Prostate gland (tissue), 2 donors: ENCODE data around the gene ADAM22. TPM values are rescaled to one million over a fixed set of nuclear protein-coding genes. Genes with fewer than 3 reads are reported as not detected.
"Not testable (repeated sequence)": the region's sequence is repeated elsewhere in the genome, so short reads cannot be mapped to it uniquely, and the experiment has no call there.

ENCODE experiments used
- DNase-seq: peaks from one replicate; pipeline ENCODE4 v3.0.0-alpha.2; 2019; ENCODE audit warnings: low spot score
- H3K27ac ChIP-seq, 2 donors: fragments of 200-600 bp; sonication (generic); 2 replicates each; pipeline ENCODE4 v1.5.1; 2017 to 2019
- H3K27me3 ChIP-seq: fragments of 200-600 bp; sonication (generic); replicated peaks from 2 replicates; pipeline ENCODE4 v1.5.1; 2019; ENCODE audit not compliant: insufficient read depth
- H3K36me3 ChIP-seq, 2 donors: fragments of 200-600 bp; sonication (generic); 1 replicate in 1 of 2; 2 replicates in 1 of 2; pipeline versions ENCODE4 v1.5.1 to v1.8.1; 2017 to 2019
- H3K4me1 ChIP-seq: fragments of 200-600 bp; sonication (generic); replicated peaks from 2 replicates; pipeline ENCODE4 v1.5.1; 2019
- H3K4me3 ChIP-seq, 2 donors: fragments of 200-600 bp; sonication (generic); 2 replicates each; pipeline ENCODE4 v1.5.1; 2017 to 2019
- H3K9me3 ChIP-seq: fragments of 200-600 bp; sonication (generic); 2 replicates; pipeline ENCODE4 v1.5.1; 2017
- CTCF ChIP-seq, 4 experiments: fragments of 200-600 bp in 2 of 4; fragments of 450-650 bp in 2 of 4; sonication (generic) in 2 of 4; IDR thresholded peaks; 1 replicate in 3 of 4; 2 replicates in 1 of 4; pipeline ENCODE4 v1.5.1; 2016 to 2019; ENCODE audit warnings: antibody characterized with exemption in 4 of 4, mild to moderate bottlenecking in 2 of 4, moderate library complexity in 2 of 4
- POLR2A ChIP-seq: fragments of 450-650 bp; IDR thresholded peaks from one replicate; pipeline ENCODE4 v1.6.1; 2016; ENCODE audit warnings: antibody characterized with exemption, mild to moderate bottlenecking
- POLR2AphosphoS5 ChIP-seq: sonication (generic); formaldehyde crosslinking; IDR thresholded peaks from one replicate; pipeline ENCODE4 v1.6.1; 2017; ENCODE audit warnings: antibody characterized with exemption
- WGBS: methylation state at CpG from one replicate; pipeline ENCODE4 v1.1.5; 2018; 5-methylcytosine and 5-hydroxymethylcytosine counted together
- intact Hi-C: fragments of 100-400 bp; cut with DNase I; formaldehyde crosslinking; loops from one replicate; pipeline ENCODE4 v1.14.2; 2022
- total RNA-seq, 2 donors: library from RNA; depleted of rRNA; stranded (reverse); fragments of >200 nt; gene quantifications; one replicate each; pipeline ENCODE4 v1.1.0, GENCODE V29; 2016

ADAM22 gene
- total RNA-seq, 2 donors from 2014 or later = 8.4 to 8.5 TPM

- H3K4me3 ChIP-seq = no peak overlapping the region
- no peaks in the 10 kb centered on the region for H3K4me1 ChIP-seq
- no peak for TF ChIP-seq POLR2AphosphoS5
- DNase-seq = no peak
- WGBS = 98% methylated on average over 2 of the region's 2 CpGs
- no peaks in the 10 kb centered on the region for H3K36me3 ChIP-seq
- no peaks in the 10 kb centered on the region for H3K9me3 ChIP-seq
- intact Hi-C loops = no loop called here
- no peak overlapping the region for H3K27ac ChIP-seq
- no peaks in the 10 kb centered on the region for H3K27me3 ChIP-seq
Observed at GRCh38 chr7:87899255-87899654, 34.8 kb upstream of the ADAM22 start.

- H3K4me3 ChIP-seq, H3K36me3 ChIP-seq, H3K27me3 ChIP-seq, DNase-seq, H3K4me1 ChIP-seq, H3K9me3 ChIP-seq, intact Hi-C loops, H3K27ac ChIP-seq: not testable (repeated sequence)
- WGBS = 72% methylated on average over 3 of the region's 3 CpGs
Observed at GRCh38 chr7:87907136-87907906, 26.7 kb upstream of the ADAM22 start.

- DNase-seq, intact Hi-C loops, H3K4me1 ChIP-seq, H3K27ac ChIP-seq, H3K9me3 ChIP-seq, H3K27me3 ChIP-seq, H3K4me3 ChIP-seq, H3K36me3 ChIP-seq: not testable (repeated sequence)
- WGBS = 98% methylated on average over 4 of the region's 4 CpGs
Observed at GRCh38 chr7:87908814-87909213, 25.2 kb upstream of the ADAM22 start.

GRCh38 chr7:87912121-87912520 lies 21.9 kb upstream of the ADAM22 start:
- no peak for TF ChIP-seq CTCF (IDR thresholded peaks at IDR 0.05)
- no peak for TF ChIP-seq POLR2A
- no peak for TF ChIP-seq POLR2AphosphoS5
- intact Hi-C loops = no loop called here
- WGBS = 92% methylated on average over 4 of the region's 4 CpGs
- Histone ChIP-seq H3K27me3 (no peaks in the 10 kb centered on the region), H3K27ac (no peak overlapping the region), H3K4me1 (no peaks in the 10 kb centered on the region), H3K4me3 (no peak overlapping the region), H3K9me3 (no peaks in the 10 kb centered on the region), H3K36me3 (no peaks in the 10 kb centered on the region)
- DNase-seq = no peak

- intact Hi-C loops = no loop called here
- H3K36me3 ChIP-seq = no peaks in the 10 kb centered on the region
- H3K27me3 ChIP-seq = no peaks in the 10 kb centered on the region
- no peak overlapping the region for H3K27ac ChIP-seq
- TF ChIP-seq POLR2AphosphoS5 (no peak), POLR2A (no peak), CTCF (IDR thresholded peaks at IDR 0.05) (no peak)
- no peak overlapping the region for H3K4me3 ChIP-seq
- no peaks in the 10 kb centered on the region for H3K4me1 ChIP-seq
- H3K9me3 ChIP-seq = no peaks in the 10 kb centered on the region
- DNase-seq = no peak
- 55% methylated on average over 1 of the region's 1 CpG for WGBS
Observed at GRCh38 chr7:87918740-87919139, 15.3 kb upstream of the ADAM22 start.

- DNase-seq = no peak
- H3K36me3 ChIP-seq = no peaks in the 10 kb centered on the region
- no peaks in the 10 kb centered on the region for H3K27me3 ChIP-seq
- TF ChIP-seq POLR2A = no peak
- no peak for TF ChIP-seq CTCF (IDR thresholded peaks at IDR 0.05)
- TF ChIP-seq POLR2AphosphoS5 = no peak
- no peak overlapping the region for H3K27ac ChIP-seq
- no peak overlapping the region for H3K4me3 ChIP-seq
- WGBS = 95% methylated on average over 6 of the region's 6 CpGs
- H3K9me3 ChIP-seq = no peaks in the 10 kb centered on the region
- intact Hi-C loops = no loop called here
- no peaks in the 10 kb centered on the region for H3K4me1 ChIP-seq
Observed at GRCh38 chr7:87919875-87920274, 14.2 kb upstream of the ADAM22 start.
